Mucosa of stomach (tissue), 1 donor: ENCODE results near the gene LAMB3.

Source experiments
- H3K27me3 ChIP-seq: one replicate; pipeline ENCODE4 v1.7.0; 2013; ENCODE audit warnings: mild to moderate bottlenecking, low read length; ENCODE audit not compliant: control insufficient read depth, insufficient read depth
- H3K36me3 ChIP-seq: one replicate; pipeline ENCODE4 v1.7.0; 2013; ENCODE audit warnings: low read length; ENCODE audit not compliant: control insufficient read depth, insufficient read depth
- H3K4me1 ChIP-seq: one replicate; pipeline ENCODE4 v1.7.0; 2013; ENCODE audit warnings: mild to moderate bottlenecking, low read length; ENCODE audit not compliant: control insufficient read depth, insufficient read depth
- H3K4me3 ChIP-seq: one replicate; pipeline ENCODE4 v1.7.0; 2013; ENCODE audit warnings: low read length
- H3K9ac ChIP-seq: one replicate; pipeline ENCODE4 v1.7.0; 2013; ENCODE audit warnings: mild to moderate bottlenecking, low read length, moderate library complexity
- H3K9me3 ChIP-seq: one replicate; pipeline ENCODE4 v1.7.0; 2013; ENCODE audit warnings: mild to moderate bottlenecking, low read length, moderate library complexity; ENCODE audit not compliant: control insufficient read depth
- donor health status: Pancreatic carcinoma.

Gene LAMB3

GRCh38 chr1:209576392-209577197 is 75.6 kb downstream of the LAMB3 start:
- Histone ChIP-seq H3K27me3 (peaks cover 5% of the 10 kb centered on the region), H3K4me1 (no peaks in the 10 kb centered on the region)

DNA sequence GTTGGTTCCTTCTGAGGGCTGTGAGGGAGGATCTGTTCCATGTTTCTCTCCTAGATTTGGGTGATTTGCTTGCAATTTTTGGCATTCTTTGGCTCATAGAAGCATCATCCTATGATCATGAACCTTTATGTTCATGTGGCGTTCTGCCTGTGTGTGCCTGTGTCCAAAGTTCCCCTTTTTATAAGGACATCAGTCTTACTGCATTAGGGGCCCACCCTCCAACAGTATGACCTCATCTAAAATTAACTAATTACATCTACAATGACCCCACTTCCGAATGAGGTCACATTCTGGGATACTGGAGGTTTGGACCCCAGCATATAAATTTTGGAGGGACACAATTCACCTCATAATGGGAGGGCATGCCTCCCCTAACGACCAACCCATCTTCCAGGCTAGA is 81.5 kb downstream of the LAMB3 start:
- Histone ChIP-seq H3K36me3 (no peaks in the 10 kb centered on the region), H3K4me1 (no peaks in the 10 kb centered on the region), H3K4me3 (no peak overlapping the region), H3K27me3 (peaks cover 17% of the 10 kb centered on the region), H3K9ac (no peak overlapping the region), H3K9me3 (no peaks in the 10 kb centered on the region)

More at GRCh38 chr1:209576392-209577197, 75.6 kb downstream of the LAMB3 start:
- H3K9me3 ChIP-seq, result no peaks in the 10 kb centered on the region
- no peak overlapping the region for H3K4me3 ChIP-seq
- H3K9ac ChIP-seq, result no peak overlapping the region
- H3K36me3 ChIP-seq, result no peaks in the 10 kb centered on the region

GRCh38 chr1:209569455-209570207 is 82.6 kb downstream of the LAMB3 start:
- Histone ChIP-seq H3K36me3 (no peaks in the 10 kb centered on the region), H3K9ac (no peak overlapping the region), H3K4me1 (no peaks in the 10 kb centered on the region), H3K9me3 (no peaks in the 10 kb centered on the region), H3K27me3 (peaks cover 20% of the 10 kb centered on the region), H3K4me3 (no peak overlapping the region)

GRCh38 chr1:209567698-209568175 is 84.5 kb downstream of the LAMB3 start:
- Histone ChIP-seq H3K4me1 (no peaks in the 10 kb centered on the region), H3K9me3 (no peaks in the 10 kb centered on the region), H3K9ac (no peak overlapping the region), H3K4me3 (no peak overlapping the region), H3K27me3 (peaks cover 20% of the 10 kb centered on the region), H3K36me3 (no peaks in the 10 kb centered on the region)

GRCh38 chr1:209565759-209566678 is 86.2 kb downstream of the LAMB3 start:
- H3K36me3 ChIP-seq, result no peaks in the 10 kb centered on the region
- no peaks in the 10 kb centered on the region for H3K9me3 ChIP-seq
- peaks cover 12% of the 10 kb centered on the region for H3K27me3 ChIP-seq
- no peaks in the 10 kb centered on the region for H3K4me1 ChIP-seq
- no peak overlapping the region for H3K4me3 ChIP-seq
- no peak overlapping the region for H3K9ac ChIP-seq
